ENCODE measurements around the gene AR. TPM values are rescaled to one million over a fixed set of nuclear protein-coding genes. Genes with fewer than 3 reads are reported as not detected.

AR gene
- total RNA-seq, 1 donor from 2014 or later: 20.2 TPM

GRCh38 chrX:67779099-67779498 is 235.3 kb downstream of the AR start:
- H3K27me3 Mint-ChIP-seq (ENCODE audit: unreplicated experiment): peaks cover 2% of the 10 kb centered on the region
- H3K9me3 Mint-ChIP-seq (ENCODE audit: unreplicated experiment): no peaks in the 10 kb centered on the region
- no peak overlapping the region for H3K27ac Mint-ChIP-seq (ENCODE audit: unreplicated experiment)
- no peaks in the 10 kb centered on the region for H3K36me3 Mint-ChIP-seq (ENCODE audit: low read depth, unreplicated experiment)
- TF ChIP-seq, protein P1, sequence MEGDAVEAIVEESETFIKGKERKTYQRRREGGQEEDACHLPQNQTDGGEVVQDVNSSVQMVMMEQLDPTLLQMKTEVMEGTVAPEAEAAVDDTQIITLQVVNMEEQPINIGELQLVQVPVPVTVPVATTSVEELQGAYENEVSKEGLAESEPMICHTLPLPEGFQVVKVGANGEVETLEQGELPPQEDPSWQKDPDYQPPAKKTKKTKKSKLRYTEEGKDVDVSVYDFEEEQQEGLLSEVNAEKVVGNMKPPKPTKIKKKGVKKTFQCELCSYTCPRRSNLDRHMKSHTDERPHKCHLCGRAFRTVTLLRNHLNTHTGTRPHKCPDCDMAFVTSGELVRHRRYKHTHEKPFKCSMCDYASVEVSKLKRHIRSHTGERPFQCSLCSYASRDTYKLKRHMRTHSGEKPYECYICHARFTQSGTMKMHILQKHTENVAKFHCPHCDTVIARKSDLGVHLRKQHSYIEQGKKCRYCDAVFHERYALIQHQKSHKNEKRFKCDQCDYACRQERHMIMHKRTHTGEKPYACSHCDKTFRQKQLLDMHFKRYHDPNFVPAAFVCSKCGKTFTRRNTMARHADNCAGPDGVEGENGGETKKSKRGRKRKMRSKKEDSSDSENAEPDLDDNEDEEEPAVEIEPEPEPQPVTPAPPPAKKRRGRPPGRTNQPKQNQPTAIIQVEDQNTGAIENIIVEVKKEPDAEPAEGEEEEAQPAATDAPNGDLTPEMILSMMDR (IDR thresholded peaks at IDR 0.05; ENCODE audit: unreplicated experiment): no peak
- H3K4me3 Mint-ChIP-seq (ENCODE audit: unreplicated experiment): no peak overlapping the region
- no peak for DNase-seq (ENCODE audit: low spot score)
- no peaks in the 10 kb centered on the region for H3K4me1 Mint-ChIP-seq (ENCODE audit: unreplicated experiment)

Measured in endothelial cell (in vitro differentiated cells).